ENCODE data around the gene C14orf132. TPM values are rescaled to one million over a fixed set of nuclear protein-coding genes. Genes with fewer than 3 reads are reported as not detected.

Gene C14orf132
- total and polyA plus RNA-seq, 9 of the 15 experiments (the other 6 are each of a cell fraction or from before 2014, with no cell fraction given) = not detected

- Histone ChIP-seq H3K27me3 (ENCODE audit: control insufficient read depth in 2 of 2, insufficient read depth in 2 of 2, low read length in 2 of 2) (no peaks in the 10 kb centered on the region; a peak in 1 of 5 replicates), H2AFZ (ENCODE audit: low read depth, low read length) (no peak overlapping the region), H3K9ac (ENCODE audit: insufficient read depth in 1 of 2, low read depth in 2 of 2, low read length in 2 of 2) (no peak overlapping the region), H3K36me3 (ENCODE audit: control insufficient read depth, insufficient read depth, low read length) (no peaks in the 10 kb centered on the region), H3K4me3 (no peak overlapping the region), H3K4me2 (ENCODE audit: insufficient read depth, low read length) (no peak overlapping the region), H3K79me2 (ENCODE audit: control insufficient read depth, insufficient read depth, low read length) (no peaks in the 10 kb centered on the region), H3K4me1 (replicated peaks in 1 of 2; ENCODE audit: control insufficient read depth in 2 of 2, insufficient read depth in 2 of 2, low read length in 2 of 2) (no peaks in the 10 kb centered on the region), H3K9me1 (ENCODE audit: control insufficient read depth, insufficient read depth, low read length) (no peaks in the 10 kb centered on the region), H3K9me3 (replicated peaks; ENCODE audit: control insufficient read depth, insufficient read depth, low read depth, low read length) (no peaks in the 10 kb centered on the region), H3K27ac (ENCODE audit: extremely low read depth, low read depth, low read length) (no peak overlapping the region), H4K20me1 (replicated peaks; ENCODE audit: control insufficient read depth, insufficient read depth, low read length) (no peaks in the 10 kb centered on the region)
- no TSS peak for BruUV-seq (replicated peaks)
- 0% methylated on average over 5 of the region's 5 CpGs for WGBS (ENCODE audit: insufficient coverage, low coverage, missing lambda C conversion rate)
- ATAC-seq = no peak
- no peak for FAIRE-seq
- POLR2A ChIA-PET = no interaction called here
- TF ChIP-seq POLR2B (IDR thresholded peaks at IDR 0.05; ENCODE audit: low read depth, partially characterized antibody) = no peak
- in situ Hi-C loops (cut with MboI) = no loop called here
- intact Hi-C loops (cut with micrococcal nuclease) = no loop called here
- no peak for DNase-seq (ENCODE audit: extremely low read depth in 1 of 4, low spot score in 3 of 4)
- CTCF ChIA-PET (ENCODE audit: low intra/inter-chr PET ratio) = no interaction called here
These were observed 87.7 kb downstream of the C14orf132 start for GRCh38 chr14:96126783-96127271.

- FAIRE-seq = no peak
- 2% methylated on average over 6 of the region's 7 CpGs for WGBS (ENCODE audit: insufficient coverage, low coverage, missing lambda C conversion rate)
- H3K27me3 ChIP-seq (ENCODE audit: control insufficient read depth in 2 of 2, insufficient read depth in 2 of 2, low read length in 2 of 2) = no peaks in the 10 kb centered on the region; a peak in 1 of 5 replicates
- H3K9ac ChIP-seq (ENCODE audit: insufficient read depth in 1 of 2, low read depth in 2 of 2, low read length in 2 of 2) = no peak overlapping the region
- BruUV-seq (replicated peaks) = no TSS peak
- H3K27ac ChIP-seq (ENCODE audit: extremely low read depth, low read depth, low read length) = no peak overlapping the region
- DNase-seq (ENCODE audit: extremely low read depth in 1 of 4, low spot score in 3 of 4) = no peak
- no peaks in the 10 kb centered on the region for H3K4me1 ChIP-seq (replicated peaks in 1 of 2; ENCODE audit: control insufficient read depth in 2 of 2, insufficient read depth in 2 of 2, low read length in 2 of 2)
- H3K36me3 ChIP-seq (ENCODE audit: control insufficient read depth, insufficient read depth, low read length) = no peaks in the 10 kb centered on the region
- H3K9me3 ChIP-seq (replicated peaks; ENCODE audit: control insufficient read depth, insufficient read depth, low read depth, low read length) = no peaks in the 10 kb centered on the region
- intact Hi-C loops (cut with micrococcal nuclease) = no loop called here
- no peaks in the 10 kb centered on the region for H3K79me2 ChIP-seq (ENCODE audit: control insufficient read depth, insufficient read depth, low read length)
- no peak overlapping the region for H3K4me2 ChIP-seq (ENCODE audit: insufficient read depth, low read length)
- no peak overlapping the region for H2AFZ ChIP-seq (ENCODE audit: low read depth, low read length)
- no peaks in the 10 kb centered on the region for H3K9me1 ChIP-seq (ENCODE audit: control insufficient read depth, insufficient read depth, low read length)
- no peaks in the 10 kb centered on the region for H4K20me1 ChIP-seq (replicated peaks; ENCODE audit: control insufficient read depth, insufficient read depth, low read length)
- in situ Hi-C loops (cut with MboI) = no loop called here
- ATAC-seq = no peak
- no peak overlapping the region for H3K4me3 ChIP-seq
- POLR2A ChIA-PET = no interaction called here
- CTCF ChIA-PET (ENCODE audit: low intra/inter-chr PET ratio) = no interaction called here
- TF ChIP-seq DPF2 (IDR thresholded peaks at IDR 0.05) = no peak
- TF ChIP-seq NR1H2 (CRISPR knock-in tag; IDR thresholded peaks at IDR 0.05) = no peak
- no peak for TF ChIP-seq CUX1 (CRISPR knock-in tag; IDR thresholded peaks at IDR 0.05)
- TF ChIP-seq NFE2 (IDR thresholded peaks at IDR 0.05; ENCODE audit: low read depth) = no peak
- no peak for TF ChIP-seq HIVEP1 (CRISPR knock-in tag; IDR thresholded peaks at IDR 0.05)
- TF ChIP-seq ZNF583 (CRISPR knock-in tag; IDR thresholded peaks at IDR 0.05) = no peak
- no peak for TF ChIP-seq TCF15 (CRISPR knock-in tag; IDR thresholded peaks at IDR 0.05)
- no peak for TF ChIP-seq BRCA1 (IDR thresholded peaks at IDR 0.05)
- TF ChIP-seq BRCA1 (CRISPR knock-in tag; IDR thresholded peaks at IDR 0.05) = no peak
- no peak for TF ChIP-seq ZC3H4 (CRISPR knock-in tag; IDR thresholded peaks at IDR 0.05; ENCODE audit: borderline replicate concordance)
- no peak for TF ChIP-seq FOXA1 (IDR thresholded peaks at IDR 0.05; ENCODE audit: borderline replicate concordance)
- TF ChIP-seq CBFA2T2 (conservative IDR thresholded peaks at IDR 0.05) = no peak
These were observed 90.1 kb downstream of the C14orf132 start for GRCh38 chr14:96129128-96129736.
